NCI-H2029 (cell line): ENCODE results near the gene KCNK10.
A peak's percentile ranks its signal among the peaks of the same experiment; 100 is the strongest.

ENCODE experiments used
- DNase-seq: peaks from one replicate; lab custom pipeline; 2025; lab: John Stamatoyannopoulos, UW

KCNK10 gene, protein sequence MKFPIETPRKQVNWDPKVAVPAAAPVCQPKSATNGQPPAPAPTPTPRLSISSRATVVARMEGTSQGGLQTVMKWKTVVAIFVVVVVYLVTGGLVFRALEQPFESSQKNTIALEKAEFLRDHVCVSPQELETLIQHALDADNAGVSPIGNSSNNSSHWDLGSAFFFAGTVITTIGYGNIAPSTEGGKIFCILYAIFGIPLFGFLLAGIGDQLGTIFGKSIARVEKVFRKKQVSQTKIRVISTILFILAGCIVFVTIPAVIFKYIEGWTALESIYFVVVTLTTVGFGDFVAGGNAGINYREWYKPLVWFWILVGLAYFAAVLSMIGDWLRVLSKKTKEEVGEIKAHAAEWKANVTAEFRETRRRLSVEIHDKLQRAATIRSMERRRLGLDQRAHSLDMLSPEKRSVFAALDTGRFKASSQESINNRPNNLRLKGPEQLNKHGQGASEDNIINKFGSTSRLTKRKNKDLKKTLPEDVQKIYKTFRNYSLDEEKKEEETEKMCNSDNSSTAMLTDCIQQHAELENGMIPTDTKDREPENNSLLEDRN

DNA sequence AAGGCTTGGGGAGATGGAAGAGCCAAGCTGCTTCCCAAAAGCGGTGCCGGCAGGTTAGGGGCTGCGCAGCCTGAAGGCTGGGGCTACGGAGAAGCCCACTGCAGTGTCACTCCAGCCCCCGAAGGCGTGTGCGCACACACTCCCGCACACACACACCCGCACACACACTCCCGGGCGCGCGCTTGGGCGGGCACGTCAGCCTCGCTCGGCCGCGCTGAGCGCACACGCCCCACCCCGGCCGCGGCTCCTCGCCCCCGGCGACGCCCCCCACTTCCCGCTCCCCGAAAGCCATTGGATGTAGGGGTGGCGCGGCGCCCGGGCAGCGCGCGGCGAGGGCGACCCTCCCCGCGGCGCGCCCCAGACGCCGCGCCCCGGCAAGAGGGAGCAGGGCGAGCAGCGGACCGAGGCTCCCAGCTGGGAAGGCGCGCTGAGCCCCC lies at the start of gene KCNK10:
Gene KCNK10, minus strand, starts transcription at position 184 of the 437 bp plus-strand sequence. CDS start 471 bp downstream, outside the sequence.
- DNase-seq = no peak

DNA sequence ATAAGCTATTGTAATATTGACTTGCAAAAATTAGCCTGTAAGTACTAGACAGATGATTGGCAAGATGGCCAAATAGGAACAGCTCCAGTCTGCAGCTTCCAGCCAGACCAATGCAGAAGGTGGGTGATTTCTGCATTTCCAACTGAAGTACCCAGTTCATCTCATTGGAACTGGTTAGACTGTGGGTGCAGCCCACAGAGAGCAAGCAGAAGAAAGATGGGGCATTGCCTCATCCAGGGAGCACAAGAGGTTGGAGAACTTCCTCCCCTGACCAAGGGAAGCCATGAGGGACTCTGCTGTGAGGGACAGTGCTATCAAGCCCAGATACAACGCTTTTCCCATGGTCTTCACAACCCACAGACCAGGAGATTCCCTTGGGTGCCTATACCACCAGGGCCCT lies 46.4 kb upstream of the KCNK10 start:
- no peak for DNase-seq

DNA sequence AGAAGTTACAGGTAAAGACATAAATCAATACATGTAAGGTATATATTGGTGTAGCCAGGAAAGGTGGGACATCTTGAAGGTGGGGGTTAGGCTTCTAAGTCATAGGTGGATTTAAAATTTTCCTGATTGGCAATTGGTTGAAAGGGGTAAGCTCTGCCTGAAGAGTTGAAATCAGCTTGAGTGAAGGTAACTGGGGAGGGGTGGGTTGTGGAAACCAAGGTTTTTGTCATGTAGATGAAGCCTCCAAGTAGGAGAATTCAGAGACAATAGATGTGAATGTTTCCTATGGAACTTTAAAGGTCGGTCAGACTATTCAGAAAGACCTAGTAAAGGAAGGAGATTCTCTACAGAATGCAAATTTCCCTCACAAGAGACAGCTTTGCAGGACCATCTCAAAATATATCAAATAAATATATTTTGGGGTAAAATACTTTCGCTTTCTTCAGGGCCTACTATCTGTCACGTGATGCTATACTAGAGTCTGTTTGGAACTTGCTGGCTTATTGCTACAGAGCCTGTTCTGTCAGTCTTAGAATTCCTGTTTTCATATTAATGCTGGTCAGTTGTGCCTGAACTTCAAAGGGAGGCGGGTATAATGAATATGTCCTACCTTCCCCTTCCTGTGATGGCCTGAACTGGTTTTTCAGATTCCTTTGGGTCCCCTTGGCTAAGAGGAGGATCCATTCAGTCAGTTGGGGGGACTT lies 41.8 kb upstream of the KCNK10 start:
- DNase-seq = no peak

DNA sequence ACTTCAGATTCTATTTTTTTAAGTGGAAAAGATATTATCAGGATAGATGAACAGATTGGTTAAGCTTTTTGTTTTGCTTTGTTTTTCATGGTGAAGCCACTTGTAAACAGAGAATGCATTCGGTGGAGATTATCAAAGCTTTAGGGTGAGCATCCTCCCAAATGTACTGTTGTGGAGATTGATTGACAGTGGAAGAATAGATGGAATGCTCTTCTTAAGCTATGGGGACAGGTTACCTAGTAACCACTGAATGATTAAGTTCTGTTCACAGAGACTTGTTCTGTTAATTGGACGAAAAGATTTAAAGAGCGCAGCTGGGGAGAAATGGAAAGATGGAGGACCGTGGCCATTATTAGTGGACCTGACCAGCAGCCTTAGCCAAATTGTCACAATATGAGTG lies 40.6 kb upstream of the KCNK10 start:
- no peak for DNase-seq

DNA sequence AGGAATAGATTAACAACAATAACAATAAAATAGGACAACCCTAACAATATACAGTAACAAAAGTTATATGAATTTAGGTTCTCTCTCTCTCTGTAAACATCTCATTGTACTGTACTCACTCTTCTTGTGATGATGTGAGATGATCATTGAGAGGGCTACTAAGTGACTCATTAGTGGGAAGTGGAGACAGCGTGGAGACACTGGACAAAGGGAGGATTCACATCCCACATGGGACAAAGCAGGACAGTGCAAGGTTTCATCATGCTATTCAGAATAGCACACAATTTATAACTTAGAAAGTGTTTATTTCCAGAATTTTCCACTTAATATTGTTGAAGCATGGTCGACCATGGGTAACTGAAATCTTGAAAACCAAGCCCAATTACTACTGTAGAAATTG lies 36.4 kb upstream of the KCNK10 start:
- no peak for DNase-seq

DNA sequence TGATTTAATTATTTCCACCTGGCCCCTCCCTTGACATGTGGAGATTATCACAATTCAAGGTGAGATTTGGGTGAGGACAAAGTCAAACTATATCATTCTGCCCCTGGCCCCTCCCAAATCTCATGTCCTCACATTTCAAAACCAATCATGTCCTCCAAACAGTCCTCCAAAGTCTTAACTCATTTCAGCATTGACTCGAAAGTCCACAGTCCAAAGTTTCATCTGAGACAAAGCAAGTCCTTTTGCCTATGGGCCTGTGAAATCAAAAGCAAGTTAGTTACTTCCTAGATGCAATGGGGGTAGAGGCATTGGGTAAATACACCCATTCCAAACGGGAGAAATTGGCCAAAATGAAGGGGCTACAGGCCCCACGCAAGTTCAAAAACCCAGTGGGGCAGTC lies 31.3 kb upstream of the KCNK10 start:
- DNase-seq = no peak

DNA sequence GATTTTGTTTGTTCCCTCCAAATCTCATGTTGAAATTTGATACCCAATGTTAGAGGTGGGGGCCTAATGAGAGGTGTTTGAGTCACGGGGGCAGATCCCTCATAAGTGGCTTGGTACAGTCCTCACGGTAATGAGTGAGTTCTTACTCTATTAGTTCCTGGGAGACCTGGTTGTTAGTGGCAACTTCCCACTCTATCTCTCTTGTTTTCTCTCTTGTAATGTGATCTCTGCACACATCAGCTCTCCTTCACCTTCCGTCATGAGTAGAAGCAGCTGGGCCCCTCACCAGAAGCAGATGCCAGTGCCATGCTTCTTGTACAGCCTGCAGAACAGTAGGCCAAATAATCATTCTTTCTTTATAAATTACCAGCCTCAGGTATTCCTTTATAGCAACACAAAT lies 29.6 kb upstream of the KCNK10 start:
- DNase-seq = peak; percentile 87

DNA sequence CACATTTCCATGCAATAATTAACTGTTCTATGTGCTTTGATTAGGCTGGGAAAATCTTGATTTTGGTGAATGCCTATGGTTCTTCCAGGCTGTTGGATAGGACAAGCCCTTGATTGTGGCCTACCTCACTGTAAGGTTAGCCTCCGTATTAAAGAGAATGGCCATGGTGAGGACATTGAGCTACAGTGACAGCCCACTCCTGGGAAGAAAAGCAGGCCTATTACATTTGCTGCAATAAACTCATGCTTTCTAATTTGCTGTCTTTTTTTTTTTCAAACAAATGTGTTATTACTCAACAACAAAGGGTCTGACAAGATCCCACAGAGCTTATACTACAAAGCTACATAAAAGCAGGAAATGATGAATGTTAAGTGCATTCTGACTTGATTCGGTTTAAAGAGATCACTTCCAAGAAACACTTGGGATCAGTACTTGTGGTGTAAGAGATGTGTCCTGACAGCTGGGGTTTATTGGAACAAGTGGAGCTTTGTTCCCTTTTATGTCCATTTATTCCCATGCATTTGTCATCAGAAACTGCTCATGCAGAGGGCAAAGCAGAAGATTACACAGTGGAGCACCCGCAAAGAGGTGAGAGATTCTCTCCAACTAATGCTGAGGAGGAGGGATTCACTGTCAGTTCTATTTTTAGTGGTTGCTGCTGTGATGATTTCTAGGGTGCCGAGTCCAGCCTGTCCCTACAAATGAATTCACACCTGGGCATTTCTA lies 29.1 kb upstream of the KCNK10 start:
- DNase-seq = peak; percentile 57

DNA sequence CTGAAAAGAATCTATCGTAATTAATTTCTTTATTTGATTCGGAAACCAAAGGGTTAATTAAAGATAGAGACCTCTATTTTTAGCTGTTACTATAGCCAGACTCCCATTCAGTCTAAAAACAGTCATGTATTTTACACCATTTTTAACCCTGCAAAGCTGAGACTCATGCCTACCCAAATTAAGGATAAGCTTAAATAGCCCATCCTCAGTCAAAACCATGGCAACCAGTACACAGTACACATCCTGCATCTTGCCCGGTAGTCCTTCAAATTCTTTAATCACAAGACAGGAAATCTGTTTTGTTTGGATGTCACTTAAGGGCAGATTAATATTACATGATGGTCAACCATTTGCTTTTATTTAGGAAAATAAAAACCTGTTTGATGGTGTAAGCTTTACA lies 25.5 kb upstream of the KCNK10 start:
- peak; percentile 1 for DNase-seq

DNA sequence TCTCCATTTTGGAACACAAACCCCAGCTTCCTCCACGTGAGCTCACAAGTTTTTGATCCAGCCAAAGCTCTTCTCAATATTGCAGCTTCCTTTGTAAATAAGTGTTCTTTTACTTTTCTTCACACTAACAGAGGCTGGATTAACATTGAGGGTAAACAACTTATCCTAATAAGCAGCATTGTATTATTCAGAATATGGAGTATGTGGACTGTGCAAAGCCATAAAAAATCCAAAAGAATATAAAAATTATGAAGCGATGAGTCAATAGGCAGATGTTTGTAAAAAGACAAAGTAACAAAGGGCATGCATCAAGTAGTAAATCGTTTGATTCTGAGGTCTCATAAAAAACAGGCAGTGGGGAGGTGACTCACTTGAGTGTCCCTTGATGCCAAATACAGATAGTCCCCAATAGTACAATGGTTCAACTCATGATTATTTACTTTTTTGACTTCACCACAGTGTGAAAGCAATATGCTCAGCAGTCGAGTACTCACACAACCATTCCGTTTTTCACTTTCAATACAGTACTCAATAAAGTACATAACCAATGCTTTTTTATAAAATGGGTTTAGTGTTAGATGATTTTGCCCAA lies 23.1 kb upstream of the KCNK10 start:
- no peak for DNase-seq

DNA sequence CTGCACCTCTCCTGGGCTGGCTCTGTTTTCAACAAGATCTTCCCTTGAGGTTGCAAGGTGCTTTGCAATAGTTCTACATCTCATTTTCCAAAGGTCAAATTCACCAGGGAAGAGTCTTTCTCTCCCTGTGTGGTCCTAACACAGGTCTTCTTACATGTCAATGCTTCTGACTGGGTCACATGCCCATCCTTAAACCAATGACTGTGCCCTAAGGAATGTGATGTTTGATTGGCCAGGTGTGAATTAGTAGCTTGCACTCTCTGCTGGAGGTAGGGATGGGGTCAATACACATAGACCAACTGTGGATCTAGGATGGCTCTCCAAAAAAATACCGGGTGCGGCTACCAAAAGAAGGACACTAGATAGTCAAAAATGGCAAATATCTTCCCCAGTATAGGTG lies 19.9 kb upstream of the KCNK10 start:
- no peak for DNase-seq

DNA sequence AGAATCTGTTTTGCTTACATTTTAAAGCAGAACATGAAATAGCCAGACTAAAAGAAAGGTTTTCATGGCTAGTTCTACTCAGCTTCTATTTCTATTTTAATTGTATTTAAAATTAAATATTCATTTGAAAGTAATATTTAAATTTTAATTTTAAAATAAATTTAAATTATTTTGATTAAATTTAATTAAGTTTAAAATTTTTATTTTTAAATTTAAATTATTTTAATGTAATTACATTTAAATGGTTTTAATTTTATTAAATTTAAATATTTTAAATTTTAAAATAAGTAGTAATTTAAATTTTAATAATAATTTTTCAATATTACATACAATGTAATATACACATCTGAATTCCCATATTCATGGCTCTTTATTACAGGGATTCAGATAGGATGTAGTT lies 17.3 kb upstream of the KCNK10 start:
- DNase-seq = no peak

DNA sequence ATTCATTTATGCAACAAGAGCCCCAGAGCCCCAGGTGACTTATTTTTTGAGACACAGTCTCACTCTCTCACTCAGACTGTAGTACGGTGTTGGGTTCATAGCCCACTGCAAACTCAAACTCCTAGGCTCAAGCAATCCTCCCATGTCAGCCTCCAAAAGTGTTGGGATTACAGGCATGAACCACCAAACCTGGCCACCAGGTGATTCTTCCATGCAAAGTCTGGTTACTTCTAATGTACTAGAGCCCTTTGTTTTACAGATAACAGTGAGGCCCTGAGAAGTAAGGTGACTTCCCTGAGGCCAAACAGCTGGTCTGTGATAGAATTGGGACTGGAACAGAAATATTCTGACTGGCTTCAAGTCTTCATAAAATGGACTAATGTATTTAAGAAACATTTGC lies 10.0 kb upstream of the KCNK10 start:
- no peak for DNase-seq

DNA sequence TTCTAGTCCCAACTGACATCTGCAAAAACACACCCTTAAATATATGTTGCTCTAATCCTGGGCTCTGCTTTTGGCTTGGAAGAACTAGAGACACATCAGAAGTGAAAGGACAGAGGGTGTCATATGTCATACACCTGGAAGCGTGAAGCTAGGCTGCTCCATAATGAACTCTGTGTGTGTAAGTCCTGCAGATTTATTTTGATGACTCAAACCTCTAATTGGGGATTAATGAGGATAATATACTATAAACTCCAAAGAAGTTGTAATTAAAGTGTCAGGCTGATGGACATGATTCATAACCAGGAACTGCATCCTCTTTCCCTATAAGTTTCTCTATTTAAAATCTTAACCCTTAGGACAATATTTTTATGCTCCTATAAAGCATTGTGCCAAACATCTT lies 4.4 kb upstream of the KCNK10 start:
- no peak for DNase-seq

DNA sequence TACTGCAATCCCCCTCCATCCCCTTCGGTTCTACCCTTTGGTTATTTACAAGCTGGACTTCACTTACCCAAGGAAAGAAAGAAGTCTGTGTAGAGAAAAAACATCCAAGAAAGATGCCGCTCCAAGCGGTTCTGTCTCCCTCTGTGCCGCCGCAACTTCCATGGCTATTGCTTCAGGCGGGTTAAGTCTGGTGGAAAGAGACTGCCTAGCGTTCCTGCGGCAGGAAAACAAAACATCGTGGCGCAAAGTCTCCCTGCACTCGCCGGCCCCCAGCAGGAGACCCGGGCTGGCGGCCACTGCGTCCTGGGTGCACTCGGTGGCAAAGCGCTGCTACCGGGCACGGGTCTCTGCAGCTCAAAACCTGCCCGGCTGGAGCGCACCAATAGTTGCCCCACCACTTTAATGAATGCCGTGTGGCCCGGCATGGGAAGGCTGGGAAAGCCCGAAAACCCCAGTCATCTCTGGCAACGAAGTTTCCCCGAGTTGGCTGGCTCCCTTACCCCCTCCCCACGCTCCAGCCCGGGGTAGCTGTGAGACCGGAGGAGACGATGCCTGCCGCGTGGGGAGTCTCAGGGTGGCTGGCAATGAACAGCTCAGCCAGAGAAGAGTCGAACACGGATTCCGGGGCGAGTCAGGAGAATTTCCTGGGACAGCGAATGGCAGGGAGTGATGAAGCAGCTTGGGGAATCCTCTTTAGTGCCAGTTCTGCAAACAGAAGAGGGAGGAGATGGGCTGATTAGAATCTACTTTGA lies 3.5 kb upstream of the KCNK10 start:
- DNase-seq = no peak

DNA sequence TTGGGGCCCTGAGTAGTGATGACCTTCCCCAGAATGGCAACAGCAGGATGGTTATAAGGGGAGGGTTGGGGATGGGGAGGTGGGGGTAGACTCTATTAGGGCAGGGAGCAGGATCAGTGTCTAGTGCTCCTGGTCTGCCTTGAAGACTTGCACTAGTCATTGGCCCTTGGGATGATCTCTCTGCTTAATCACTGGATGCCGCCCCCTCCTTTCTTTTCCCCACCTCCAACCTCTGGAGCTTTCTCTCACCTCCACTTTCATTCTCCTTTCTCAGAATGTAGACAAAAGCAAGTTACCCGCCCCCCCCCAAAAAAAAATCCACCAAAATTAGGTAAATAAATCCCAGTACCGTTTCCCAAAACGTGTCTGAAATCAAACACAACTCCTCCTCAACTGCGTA lies 2.8 kb upstream of the KCNK10 start:
- no peak for DNase-seq

DNA sequence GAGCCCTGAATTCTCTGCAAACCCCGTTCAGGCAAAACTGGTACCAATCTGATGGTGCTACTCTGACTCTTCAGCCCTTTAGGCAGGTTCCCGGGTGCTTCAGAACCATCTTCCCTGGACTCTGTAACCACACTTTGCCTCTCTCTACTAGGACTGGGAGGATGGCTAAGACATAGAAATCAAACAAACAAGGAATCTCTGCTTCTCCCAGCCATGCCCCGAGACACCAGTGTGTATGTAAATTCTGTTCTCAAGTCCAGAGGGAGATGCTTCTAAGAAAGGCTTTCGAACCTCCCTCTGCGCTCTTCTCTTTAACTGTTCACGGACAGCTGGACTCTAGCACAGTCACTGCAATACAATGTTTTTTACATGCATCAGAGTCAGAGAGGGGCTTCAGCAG lies 1.9 kb upstream of the KCNK10 start:
- DNase-seq = no peak

DNA sequence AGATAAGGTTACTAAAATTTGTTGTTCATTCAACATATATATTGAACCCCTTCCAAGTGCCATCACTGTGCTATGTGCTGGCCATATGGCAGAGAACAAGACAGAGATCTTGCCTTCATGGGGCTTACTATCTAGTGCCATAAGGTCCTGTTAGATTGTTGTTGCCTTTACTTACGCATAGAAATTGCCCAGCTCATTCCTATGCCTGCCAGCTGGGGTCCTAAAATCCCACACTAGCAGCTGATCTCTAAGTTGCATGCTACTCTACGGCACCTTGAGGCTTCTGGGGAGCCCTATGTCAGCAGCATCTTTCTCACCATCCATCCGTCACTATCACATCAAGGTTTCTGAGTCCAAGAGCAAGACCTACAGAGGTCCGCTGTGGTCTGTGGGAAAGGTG lies 1.4 kb upstream of the KCNK10 start:
- no peak for DNase-seq

DNA sequence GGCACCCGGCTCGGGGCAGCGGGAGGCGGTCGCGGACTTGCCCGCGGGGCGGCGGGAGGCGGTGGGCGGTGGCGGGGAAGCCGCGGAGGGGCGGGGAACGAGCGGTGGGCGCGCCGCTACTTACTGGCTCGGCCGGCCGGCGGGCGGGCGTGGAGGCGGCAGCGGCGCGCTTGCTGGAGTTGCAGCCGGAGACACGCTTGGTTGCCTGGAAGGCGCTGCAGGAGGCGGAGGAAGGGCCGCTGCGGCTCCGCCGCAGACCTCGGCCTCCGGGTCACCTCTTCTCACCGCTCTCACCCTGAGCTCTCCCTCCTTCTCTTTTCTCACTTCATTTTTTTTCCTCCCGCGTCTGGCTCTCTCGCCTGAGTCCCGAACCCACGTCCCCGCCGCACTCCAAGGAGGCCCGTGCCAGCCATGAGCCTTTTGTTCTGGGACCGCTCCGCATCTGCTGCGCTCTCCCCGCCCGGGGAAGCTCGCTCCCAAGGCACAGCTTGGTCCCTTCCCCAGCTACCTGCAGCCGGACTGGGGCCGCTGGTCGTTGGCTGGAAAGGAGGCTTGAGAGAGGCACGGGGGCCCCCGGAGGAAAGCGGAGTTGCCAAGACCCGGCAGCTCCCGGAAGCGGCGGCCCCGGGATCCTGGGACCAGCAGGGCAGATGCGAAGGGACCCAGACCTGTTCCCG lies 592 bp upstream of the KCNK10 start:
- DNase-seq = peak; percentile 2

DNA sequence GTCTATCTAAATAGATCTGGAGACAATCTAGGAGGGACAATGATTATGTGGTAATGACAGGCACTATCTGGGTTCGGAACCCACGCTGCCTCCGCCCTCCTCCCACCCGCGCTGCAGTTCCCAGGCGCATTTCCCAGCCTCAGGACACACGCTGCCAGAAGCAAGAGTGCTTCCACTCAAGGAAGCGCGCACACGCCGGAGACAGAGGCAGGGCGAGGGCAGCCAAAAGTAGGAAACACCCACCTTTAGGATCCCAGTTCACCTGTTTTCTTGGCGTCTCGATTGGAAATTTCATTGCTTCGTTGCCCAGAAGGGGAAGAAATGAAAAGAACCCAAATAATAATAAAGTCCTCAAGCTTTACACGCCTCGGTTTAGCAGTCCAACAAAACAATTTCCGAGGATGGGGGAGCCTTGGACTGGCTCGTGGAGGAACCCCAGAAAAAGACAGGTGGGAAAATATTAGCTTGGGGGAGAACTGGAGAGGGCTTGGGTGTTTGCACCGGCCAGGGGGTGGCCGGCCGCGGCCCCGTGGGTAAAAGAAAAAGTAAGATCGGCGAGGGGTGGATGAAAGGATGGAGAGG lies 474 bp downstream of the KCNK10 start:
- DNase-seq = no peak
